Measurements from ENCODE around the gene LSS. TPM values are rescaled to one million over a fixed set of nuclear protein-coding genes. Genes with fewer than 3 reads are reported as not detected.

The LSS gene
- total RNA-seq, 1 donor from 2014 or later = 92.0 TPM

DNA sequence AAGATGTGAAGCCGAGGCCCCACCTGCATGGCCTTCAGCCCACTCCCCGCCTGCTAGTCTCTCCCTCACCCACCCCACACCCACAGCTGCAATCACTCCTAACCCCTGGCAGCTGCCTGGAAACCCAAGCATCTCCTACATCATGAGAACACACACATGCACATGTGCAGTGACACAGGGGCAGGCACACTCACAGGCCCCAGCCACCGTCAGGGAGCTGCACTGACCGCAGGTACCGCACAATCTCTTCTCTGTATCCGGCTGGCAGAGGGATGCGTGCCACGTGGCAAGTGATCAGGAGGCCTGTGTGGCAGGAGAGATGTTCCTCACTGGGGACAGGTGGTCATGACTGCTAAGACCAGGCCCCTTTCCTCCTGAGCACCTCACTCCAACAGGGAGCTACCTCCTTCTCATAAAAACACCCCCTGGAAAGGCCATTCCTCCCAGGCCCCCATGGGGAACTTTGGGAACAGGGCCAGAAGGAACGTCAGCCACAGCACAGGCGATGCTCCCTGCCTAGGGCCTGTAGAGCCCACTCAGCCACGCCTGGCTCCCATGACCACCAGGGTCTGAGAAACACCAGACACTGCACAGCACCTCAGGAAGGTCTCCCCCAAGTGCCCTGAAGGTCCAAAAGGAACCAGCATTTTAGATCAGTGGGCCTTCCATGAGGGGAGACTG lies 6.0 kb downstream of the LSS start:
- Mint-ChIP-seq H3K9me3 (ENCODE audit: unreplicated experiment) (no peaks in the 10 kb centered on the region), H3K36me3 (ENCODE audit: unreplicated experiment) (peaks cover 20% of the 10 kb centered on the region), H3K4me1 (ENCODE audit: unreplicated experiment) (peaks cover 30% of the 10 kb centered on the region), H3K27ac (ENCODE audit: unreplicated experiment) (no peak overlapping the region), H3K4me3 (ENCODE audit: unreplicated experiment) (no peak overlapping the region), H3K27me3 (ENCODE audit: unreplicated experiment) (no peaks in the 10 kb centered on the region)
- no peak for DNase-seq (ENCODE audit: extremely low spot score, unreplicated experiment)
- TF ChIP-seq, protein P1, sequence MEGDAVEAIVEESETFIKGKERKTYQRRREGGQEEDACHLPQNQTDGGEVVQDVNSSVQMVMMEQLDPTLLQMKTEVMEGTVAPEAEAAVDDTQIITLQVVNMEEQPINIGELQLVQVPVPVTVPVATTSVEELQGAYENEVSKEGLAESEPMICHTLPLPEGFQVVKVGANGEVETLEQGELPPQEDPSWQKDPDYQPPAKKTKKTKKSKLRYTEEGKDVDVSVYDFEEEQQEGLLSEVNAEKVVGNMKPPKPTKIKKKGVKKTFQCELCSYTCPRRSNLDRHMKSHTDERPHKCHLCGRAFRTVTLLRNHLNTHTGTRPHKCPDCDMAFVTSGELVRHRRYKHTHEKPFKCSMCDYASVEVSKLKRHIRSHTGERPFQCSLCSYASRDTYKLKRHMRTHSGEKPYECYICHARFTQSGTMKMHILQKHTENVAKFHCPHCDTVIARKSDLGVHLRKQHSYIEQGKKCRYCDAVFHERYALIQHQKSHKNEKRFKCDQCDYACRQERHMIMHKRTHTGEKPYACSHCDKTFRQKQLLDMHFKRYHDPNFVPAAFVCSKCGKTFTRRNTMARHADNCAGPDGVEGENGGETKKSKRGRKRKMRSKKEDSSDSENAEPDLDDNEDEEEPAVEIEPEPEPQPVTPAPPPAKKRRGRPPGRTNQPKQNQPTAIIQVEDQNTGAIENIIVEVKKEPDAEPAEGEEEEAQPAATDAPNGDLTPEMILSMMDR (IDR thresholded peaks at IDR 0.05) = no peak

DNA sequence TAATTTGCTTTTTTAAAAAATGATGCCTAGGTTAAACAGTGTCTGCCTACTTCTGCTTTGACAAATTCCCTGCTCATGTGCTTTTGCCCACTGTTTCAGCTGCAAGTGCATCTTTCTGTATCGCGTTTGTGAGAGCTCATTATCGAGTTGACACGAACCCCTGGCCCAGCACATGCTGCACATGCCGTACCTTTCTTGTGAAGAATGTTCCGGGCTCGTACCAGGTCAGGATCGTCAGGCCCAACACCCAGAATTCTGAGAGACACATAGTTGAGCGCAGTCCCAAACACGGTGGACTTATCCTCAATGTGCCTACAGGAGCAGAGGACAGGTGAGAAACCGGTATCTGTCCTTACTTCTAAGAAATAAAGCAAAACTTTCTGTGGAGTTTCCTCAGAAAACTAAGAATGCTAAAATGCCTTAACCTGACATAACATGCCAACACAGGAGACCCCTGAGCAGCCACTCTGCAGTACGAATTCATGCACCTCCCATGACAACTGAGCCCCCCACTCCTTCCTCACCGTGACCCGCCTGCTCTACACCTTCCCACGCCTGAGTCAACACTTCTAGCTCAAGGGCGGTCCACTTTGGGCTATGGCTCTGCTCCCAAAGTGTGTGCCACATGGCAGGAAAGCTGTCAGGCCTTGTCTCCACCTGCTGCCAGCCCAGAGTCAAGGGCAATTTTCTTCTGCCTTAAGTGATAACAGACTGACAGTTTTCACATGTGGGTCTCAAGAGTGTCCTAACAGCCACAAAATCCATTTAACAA lies 6.7 kb downstream of the LSS start:
- Mint-ChIP-seq H3K36me3 (ENCODE audit: unreplicated experiment) (peaks cover 20% of the 10 kb centered on the region), H3K4me1 (ENCODE audit: unreplicated experiment) (peaks cover 23% of the 10 kb centered on the region), H3K4me3 (ENCODE audit: unreplicated experiment) (no peak overlapping the region), H3K27ac (ENCODE audit: unreplicated experiment) (no peak overlapping the region), H3K27me3 (ENCODE audit: unreplicated experiment) (no peaks in the 10 kb centered on the region), H3K9me3 (ENCODE audit: unreplicated experiment) (no peaks in the 10 kb centered on the region)
- DNase-seq (ENCODE audit: extremely low spot score, unreplicated experiment) = no peak
- TF ChIP-seq, protein P1 (IDR thresholded peaks at IDR 0.05) = no peak

DNA sequence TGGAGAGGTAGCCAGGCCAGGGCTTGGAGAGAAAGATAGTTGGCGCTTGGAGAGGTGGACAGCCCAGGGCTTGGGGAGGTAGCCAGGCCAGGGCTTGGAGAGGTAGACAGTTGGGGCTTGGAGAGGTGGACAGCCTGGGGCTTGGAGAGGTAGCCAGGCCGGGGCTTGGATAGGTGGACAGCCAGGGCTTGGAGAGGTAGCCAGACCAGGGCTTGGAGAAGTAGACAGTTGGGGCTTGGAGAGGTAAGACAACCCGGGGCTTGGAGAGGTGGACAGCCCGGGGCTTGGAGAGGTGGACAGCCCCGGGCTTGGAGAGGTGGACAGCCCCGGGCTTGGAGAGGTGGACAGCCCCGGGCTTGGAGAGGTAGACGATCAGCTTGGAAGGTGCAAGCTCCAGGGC lies 7.7 kb downstream of the LSS start:
- TF ChIP-seq, protein P1 (IDR thresholded peaks at IDR 0.05) = no peak
- no peak for DNase-seq (ENCODE audit: extremely low spot score, unreplicated experiment)
- Mint-ChIP-seq H3K4me1 (ENCODE audit: unreplicated experiment) (peaks cover 14% of the 10 kb centered on the region), H3K27me3 (ENCODE audit: unreplicated experiment) (no peaks in the 10 kb centered on the region), H3K27ac (ENCODE audit: unreplicated experiment) (no peak overlapping the region), H3K9me3 (ENCODE audit: unreplicated experiment) (no peaks in the 10 kb centered on the region), H3K36me3 (ENCODE audit: unreplicated experiment) (peaks cover 19% of the 10 kb centered on the region), H3K4me3 (ENCODE audit: unreplicated experiment) (no peak overlapping the region)

DNA sequence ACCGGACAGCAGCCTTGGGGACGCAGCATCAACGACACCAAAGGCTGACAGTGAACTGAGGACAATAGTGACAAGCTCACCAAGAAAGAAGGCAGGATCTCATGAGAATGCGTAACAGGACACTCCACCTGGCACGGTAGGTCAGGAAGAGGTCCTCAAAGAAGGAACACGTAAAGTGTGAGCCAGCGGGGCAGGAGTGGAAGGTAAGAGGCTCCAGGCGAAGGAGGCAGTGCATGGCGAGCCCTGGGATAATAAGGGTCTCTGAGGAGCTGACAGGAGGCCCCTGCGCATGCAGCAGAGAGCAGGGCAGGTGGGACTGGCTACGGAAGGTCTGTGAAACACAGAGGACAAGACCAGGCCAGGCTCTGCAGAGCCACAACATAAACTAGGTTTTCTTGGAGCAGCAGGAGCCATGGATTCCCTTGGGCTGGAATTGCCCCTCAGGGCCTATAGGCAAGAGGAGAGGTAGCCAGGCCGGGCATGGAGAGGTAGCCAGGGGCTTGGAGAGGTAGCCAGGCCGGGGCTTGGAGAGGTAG lies 8.2 kb downstream of the LSS start:
- Mint-ChIP-seq H3K9me3 (ENCODE audit: unreplicated experiment) (no peaks in the 10 kb centered on the region), H3K4me3 (ENCODE audit: unreplicated experiment) (no peak overlapping the region), H3K27ac (ENCODE audit: unreplicated experiment) (peak overlapping the region; percentile 35), H3K36me3 (ENCODE audit: unreplicated experiment) (peaks cover 15% of the 10 kb centered on the region), H3K4me1 (ENCODE audit: unreplicated experiment) (peaks cover 9% of the 10 kb centered on the region), H3K27me3 (ENCODE audit: unreplicated experiment) (no peaks in the 10 kb centered on the region)
- no peak for DNase-seq (ENCODE audit: extremely low spot score, unreplicated experiment)
- TF ChIP-seq, protein P1 (IDR thresholded peaks at IDR 0.05) = no peak
